NCI-H2196 treated with DMSO at 0.1 percent for 48 hours (cell line): Measurements from ENCODE around the gene KLHL28.

Source experiments
- DNase-seq: peaks from one replicate; lab custom pipeline; 2025; ENCODE audit not compliant: unreplicated experiment; lab: John Stamatoyannopoulos, UW

The KLHL28 gene

DNA sequence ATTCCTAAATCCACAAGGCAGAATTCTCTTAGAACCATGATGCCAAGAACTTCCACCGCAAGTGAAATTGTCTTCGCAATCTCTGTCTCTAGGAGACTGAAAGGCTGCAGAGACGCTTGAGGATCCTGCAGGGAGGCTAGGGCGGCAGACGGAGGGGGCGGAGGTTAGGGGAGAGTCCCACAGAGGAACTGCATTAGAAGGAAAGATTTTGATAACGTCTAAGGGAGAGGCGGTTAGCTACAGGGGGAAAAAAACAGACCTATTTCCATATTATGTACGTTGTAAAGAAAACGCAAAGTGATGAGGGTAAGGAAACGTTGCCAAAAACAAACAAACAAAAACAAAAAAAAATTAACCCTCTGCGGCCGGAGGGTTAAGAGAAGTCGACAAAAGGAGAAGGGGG lies 595 bp downstream of the KLHL28 start:
- DNase-seq: no peak

DNA sequence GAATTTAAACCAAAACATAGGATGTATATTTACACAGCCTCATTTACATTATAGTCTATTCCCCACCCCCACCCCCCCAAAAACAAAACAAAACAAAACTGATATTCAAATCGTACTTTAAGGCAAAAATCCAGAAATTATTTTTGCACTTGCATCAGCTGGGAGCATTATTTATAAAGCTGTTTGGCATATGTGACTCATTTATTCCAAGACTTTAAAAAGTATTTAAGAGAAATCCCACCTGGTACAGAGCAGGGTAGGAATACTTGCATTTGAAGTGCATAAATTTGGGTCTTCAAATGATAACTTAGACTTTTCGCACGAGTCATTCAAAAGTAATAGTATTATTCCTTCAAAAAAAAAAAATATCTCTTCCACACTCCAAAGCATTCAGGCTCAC lies 1.1 kb downstream of the KLHL28 start:
- DNase-seq: no peak

DNA sequence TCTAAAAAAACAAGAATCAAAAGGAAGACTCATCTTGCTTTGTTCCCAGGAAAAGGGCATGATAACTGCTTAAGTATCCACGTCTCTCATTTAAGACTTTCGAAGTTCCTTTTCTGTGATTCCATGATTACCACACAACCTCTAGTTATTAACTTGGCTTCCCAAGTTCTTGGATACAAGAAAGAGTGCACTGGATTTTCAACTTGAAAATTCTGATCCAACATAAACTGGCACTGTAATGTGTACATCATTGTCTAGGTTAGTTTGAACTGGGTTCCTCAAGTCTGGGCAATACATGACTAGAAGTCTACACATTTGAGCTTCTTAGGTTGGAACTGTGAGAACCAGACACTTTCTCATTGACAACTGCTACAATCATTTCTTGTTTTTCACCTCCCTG lies 1.6 kb downstream of the KLHL28 start:
- DNase-seq: no peak

DNA sequence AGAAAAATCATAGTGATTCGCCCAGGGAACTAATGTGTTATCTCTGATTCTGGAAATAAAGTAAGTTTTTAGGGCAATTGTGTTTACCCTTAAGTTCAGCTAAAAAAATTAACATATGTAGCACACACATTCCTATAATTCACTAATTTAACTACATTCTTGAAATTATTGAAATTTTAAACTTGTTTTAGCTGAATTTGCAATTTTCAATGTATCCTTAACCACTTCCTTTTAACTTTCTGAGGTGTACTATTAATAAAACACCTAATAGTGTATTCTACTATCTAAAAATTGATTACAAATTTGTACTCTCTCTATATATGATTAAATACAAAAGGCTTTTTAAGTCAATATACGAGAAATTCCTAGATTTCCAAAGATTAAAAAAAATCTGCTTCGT lies 2.2 kb downstream of the KLHL28 start:
- no peak for DNase-seq

DNA sequence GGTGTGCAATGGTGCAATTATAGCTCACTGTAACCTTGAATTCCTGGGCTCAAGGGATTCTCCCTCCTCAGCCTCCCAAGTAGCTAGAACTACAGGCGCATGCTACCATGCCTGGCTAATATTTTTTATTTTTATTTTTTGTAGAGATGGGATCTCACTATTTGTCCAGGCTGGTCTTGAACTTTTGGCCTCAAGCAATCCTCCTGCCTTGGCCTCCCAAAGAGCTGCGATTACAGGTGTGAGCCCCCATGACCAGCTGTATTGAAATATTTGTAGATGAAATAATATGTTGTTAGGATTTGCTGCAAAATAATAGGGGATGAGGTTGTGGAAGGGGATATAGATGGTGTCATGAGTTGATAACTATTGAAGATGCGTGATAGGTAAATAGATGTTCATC lies 4.9 kb downstream of the KLHL28 start:
- DNase-seq: no peak

DNA sequence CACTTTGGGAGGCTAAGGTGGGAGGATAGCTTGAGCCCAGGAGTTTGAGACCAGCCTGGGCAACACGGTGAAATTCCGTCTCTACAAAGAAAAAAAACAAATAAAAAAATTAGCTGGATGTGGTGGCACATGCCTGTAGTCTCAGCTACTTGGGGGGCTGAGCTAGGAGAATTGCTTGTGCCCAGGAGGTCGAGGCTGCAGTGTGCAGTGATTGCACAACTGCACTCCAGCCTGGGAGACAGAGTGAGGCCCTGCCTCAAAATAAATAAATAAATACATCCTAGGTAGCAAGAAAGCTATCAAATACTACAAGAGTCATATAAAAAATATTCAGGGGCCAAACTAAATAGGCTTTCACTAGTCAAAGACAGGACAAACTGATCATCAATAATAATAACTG lies 6.2 kb downstream of the KLHL28 start:
- DNase-seq: no peak

DNA sequence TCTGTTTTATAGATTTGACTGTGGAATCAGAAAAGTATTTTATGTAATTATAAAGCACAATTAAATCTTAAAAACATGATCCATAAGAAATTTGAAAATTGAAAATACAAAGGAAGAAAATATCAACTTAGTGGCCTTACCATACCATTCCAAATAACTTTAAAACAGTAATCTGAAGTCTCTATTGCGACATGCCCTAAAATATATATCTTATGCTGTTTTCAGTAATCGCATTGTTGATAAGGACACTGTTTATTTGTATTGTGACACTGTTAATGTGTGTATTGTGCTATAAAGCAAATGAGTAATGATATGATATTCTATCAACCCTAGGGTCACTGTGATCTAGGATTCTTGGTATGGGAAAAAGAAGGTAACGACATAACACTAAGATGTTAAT lies 7.0 kb downstream of the KLHL28 start:
- no peak for DNase-seq

DNA sequence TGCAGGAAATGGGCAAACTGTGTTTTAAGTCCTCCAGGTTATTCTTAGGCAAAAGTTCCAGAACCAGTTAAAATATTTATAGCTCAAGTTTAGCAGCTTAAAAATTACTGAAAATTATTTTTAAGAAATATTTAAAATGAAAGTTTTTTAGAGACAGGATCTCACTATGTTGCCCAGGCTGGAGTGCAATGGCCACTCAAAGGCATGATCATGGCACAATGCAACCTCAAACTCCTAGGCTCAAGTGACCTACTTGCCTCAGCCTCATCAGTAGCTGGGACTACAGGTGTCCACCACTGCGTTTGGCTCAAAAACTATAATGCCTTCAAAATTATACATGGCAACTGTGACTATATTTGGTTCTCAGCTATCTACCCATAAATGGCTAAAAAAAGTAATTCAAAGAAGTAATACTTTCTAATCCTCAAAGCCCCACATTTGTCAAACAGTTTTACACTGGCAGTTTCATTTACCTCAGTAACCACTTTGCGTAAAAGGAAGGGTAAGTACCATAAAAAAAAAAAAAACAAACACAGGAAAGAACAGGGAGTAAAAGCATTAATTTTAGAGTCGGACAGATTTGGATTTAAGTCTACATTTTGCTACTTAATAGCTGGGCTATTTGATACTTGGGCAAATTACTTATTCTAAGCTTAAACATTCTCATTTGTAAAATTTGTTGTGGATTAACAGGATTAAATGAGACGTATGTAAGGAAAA lies 9.2 kb downstream of the KLHL28 start:
- no peak for DNase-seq

DNA sequence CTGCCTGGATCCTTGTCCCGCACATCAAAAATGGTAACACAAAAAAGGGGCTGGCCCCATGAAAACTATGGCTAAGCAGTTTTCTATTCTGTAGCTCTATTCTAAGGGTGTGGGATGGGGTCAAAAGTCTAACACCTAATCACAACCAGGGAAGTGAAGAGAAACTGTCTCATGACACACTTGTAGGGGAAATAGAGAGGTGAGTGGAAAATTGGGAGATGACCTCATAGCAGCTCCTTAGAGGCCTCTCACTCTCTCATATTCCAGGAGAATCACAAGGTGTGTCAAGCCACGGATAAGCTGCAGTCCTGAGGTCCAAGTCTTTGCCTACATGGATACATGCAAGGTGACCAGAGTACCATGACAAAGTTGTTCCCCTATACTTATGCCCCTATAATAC lies 10.7 kb downstream of the KLHL28 start:
- no peak for DNase-seq

DNA sequence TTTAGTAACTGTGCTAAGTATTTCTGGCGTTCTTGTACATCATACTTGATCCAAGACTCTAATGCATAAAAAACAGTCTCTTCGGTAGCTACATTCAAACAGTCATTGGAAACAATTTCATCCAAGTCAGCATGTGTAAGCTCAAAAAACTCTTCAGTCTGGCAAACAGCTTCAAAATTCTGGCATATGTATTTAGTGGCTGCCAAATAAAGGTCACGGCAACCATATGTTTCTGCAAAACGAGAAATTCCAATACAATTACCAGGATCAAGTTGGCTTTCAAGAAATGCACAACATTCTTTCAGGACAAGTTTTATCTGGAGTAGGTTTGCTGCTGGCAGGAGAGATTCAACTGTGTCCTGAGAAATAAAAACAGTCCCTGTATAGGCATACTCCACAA lies 16.5 kb downstream of the KLHL28 start:
- DNase-seq: no peak

DNA sequence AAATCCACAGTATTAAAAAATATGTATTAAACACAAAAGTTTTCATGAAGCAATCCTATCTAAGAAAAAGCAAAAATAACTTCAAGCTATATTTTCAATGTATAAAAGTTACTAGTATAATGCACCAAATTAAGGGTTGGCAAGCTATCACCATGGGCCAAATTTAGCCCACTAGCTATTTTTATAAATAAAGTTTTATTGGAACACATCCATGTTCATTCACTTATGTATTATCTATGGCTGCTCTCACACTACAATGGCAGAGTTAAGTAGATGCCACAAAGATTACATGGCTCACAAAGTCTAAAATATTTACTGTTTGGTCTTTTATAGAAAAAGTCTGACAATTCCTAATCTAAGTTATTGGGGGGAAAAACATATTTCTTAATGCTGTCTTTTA lies 17.6 kb downstream of the KLHL28 start:
- DNase-seq: no peak

DNA sequence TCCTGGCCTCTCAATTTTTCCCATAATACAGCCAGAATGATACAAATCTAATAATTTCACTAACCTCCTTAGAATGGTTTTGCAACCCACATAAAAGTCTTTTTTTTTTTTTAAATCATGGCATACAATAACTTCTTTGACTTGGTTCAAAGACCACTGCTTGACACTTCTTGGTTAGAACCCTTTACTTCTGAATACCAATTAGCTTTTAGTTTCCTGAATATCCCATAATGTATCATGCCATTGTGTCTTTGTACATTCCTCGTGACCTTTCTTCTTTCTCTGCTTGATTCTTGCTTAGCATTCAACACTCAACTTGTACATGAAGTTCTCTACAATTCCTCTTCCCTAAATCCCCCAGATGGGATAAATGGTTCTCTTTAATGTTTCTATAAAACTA lies 19.3 kb downstream of the KLHL28 start:
- no peak for DNase-seq

DNA sequence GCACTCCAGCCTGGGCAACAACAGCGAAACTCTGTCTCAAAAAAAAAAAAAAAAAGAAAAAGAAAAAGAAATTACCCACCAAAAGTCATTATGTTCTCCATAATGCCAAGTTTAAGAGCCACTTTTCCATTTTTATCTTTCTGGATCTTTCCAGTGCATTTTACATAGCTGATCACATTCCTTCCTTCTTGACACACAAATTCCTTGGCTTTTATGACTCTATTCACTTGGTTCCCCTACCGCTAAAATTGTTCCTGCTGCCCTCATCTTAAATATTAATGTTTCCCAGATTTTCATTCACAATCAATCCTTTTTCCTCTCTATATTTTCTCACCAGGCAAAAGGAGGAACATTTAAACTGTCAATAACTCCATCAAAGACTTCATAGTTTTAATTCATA lies 20.2 kb downstream of the KLHL28 start:
- DNase-seq: no peak

DNA sequence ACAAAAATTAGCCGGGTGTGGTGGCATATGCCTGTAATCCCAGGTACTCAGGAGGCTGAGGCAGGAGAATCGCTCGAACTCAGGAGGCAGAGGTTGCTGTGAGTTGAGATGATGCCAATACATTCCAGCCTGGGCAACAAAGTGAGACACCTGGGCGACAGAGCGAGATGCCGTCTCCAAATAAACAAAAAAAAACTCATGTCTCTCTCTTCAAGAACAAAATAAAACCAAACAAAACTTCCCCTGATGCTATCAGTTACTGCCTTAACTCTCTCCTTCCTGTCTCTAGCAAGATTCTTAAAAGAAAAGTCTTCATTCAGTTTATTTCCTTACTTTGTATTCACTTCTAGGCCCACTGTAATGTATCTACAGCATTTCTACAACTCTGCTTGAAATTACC lies 20.8 kb downstream of the KLHL28 start:
- no peak for DNase-seq

DNA sequence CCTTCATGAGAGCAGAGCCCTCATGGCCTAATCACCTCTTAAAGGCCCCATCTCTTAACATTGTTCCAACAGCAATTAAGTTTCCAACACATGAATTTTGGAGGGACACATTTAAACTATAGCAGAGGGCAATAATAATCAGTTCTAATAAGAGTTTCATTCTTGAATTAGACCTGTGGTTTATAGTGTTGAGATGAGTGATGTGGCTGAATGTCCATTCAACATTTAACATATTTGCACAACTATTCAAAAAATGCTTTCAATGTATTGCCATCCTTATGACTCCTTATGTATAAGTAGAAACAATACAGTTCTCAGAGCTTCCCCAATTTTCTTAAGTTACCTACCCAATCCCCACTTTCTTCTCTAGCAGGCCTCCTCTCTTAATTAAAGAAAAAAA lies 21.5 kb downstream of the KLHL28 start:
- DNase-seq: no peak

DNA sequence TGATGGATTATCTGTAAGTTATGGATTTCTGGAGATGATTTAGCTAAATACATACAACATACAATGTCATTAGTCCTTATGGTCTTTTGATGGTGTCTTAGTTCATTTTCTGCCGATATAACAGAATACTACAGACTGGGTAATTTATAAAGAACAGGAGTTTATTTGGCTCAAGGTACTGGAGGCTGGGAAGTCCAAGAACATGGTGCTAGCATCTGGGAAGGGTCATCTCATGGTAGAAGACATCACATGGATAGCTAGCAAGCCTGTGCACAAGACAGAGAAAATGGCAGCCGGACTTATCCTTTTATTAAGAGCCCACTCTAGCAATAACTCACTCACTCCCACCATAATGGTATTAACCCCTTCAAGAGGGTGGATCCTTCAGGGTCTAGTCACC lies 24.2 kb downstream of the KLHL28 start:
- no peak for DNase-seq

DNA sequence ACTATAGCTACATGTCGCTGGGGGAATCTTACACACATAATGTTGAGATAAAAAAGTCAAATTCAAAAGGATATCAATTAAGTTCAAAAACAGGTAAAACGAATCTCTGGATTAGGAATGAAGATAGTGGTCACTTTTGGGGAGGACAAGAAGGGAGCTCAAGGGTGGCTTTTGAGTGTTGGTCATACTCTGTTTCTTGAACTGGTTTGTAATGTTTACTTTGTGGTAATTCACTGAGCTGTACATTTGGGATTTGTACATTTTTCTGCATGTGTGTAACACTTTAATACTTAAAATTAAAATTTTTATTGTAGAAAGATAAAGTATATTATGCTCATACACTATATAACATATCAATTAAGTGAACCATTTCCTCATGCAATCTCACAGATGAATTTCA lies 26.6 kb downstream of the KLHL28 start:
- DNase-seq: no peak

DNA sequence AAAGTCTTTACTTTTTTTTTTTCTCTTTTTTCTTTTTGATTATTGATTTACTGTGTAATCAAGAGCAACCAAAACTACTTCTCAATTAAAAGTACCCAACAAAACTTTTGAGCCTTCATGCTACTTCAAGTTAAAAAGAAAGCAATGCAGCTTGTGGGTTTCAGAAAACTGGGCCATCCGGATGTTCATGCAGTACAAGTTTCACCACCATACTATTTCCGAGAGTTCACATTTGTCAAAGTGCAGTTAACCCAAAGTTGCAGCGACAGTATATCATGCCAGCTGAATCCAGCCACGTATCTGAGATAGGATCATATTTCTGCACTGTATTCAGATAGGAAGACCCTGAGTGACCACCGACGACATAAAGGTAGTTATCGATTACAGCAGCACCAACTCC lies 33.0 kb downstream of the KLHL28 start:
- no peak for DNase-seq

DNA sequence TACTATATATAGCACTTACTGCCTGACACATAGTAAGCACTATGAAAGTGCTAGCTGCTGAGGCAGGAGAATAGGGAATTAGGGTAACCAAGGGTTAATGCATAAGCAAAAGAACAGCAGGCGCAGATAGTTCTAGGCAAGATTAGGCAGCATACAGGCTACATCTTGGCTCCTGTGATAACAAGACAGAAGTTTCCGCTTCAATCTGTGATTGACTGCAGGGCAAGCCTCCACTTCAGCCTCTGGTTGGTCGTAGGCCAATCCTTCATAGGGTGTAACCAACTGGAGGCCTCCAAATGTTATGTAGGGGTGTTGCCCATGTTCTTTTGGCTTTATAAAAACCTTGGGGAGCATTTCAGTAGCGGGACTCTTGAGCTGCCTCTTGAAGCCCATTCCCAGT lies 46.9 kb downstream of the KLHL28 start:
- DNase-seq: no peak

DNA sequence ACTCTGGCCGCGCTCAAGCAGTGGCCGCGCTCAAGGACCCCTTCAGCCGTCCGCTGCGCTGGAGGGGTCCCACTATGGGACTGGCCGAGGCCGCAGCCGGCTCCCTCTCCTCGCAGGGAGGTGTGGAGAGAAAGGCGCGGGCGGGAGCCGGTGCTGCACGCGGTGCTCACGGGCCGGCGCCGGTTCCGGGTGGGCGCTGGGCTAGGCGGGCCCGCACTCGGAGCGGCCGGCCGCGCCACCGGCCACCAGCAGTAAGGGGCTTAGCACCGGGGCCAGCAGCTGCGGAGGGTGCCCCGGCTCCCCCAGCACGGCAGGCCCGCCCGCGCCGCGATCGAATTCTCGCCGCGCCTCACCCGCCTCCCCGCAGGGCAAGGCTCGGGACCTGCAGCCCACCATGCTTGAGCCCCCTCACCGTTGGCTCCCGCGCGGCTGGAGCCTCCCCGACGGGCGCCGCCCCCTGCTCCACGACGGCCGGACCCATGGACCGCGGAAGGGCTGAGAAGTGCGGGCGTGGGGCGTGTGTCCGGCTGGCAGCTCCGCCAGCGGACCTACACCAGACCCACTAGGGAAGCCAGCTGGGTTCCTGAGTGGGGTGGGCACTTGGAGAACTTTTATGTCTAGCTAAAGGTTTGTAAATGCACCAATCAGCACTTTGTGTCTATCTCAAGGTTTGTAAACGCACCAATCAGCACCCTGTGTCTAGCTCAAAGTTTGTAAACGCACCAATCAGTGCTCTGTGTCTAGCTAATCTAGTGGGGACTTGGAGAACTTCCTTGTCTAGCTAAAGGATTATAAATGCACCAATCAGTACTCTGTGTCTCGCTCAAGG lies 49.5 kb downstream of the KLHL28 start:
- DNase-seq: no peak

DNA sequence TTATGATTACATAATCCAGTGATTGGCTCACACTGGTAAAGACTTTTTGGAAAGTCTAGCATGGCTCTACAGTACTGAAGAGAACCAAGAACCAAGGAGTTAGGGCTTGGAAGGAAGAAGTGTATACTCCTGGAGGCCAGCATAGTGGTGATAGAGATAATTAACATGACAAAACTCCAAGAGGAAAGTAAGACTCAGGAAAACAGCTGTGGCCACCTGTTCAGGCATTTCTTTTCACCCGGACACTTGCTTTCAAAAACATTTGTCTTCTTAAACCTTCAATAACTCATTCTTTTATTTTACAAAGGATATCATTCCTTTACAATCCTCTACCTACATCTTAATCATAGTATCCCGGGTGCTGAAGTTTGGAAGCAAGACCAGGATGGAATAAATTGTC lies 50.9 kb downstream of the KLHL28 start:
- no peak for DNase-seq

DNA sequence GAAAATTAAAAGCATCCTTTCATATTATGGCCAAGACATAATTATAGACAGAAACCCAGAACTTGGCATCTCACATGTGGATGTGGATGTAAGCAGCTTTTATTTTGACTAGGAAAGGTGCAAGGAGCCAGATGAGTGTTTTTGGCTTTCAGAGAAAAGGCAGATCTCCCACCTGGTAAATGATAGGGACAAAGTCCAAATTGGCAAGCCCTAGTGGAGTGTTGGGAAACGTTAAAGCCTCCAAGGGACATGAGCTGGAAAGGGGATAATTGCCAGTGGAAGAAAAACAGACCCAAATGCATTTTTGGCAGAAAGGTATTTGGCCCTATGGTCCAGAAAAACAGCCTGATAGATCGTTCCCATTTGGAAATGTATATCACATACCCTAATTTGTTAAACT lies 60.1 kb downstream of the KLHL28 start:
- DNase-seq: no peak

DNA sequence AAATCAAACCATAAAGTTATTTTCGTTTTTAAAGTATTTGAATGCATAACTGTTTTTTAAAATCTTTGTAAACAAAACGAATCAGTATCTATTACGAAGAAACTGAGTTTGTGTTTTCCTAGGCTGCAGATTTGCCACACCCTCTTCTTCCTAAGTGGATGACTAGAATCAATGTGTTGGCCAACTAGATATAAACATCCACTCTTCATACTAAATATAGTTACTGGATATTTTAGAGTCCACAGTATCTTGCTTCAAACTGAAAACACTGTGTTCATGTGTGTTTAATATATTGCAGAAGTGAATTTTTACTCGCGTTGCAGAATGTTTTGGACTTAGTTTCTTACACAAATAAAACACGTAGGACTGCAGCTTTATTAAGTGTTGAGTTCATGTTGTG lies 63.2 kb downstream of the KLHL28 start:
- DNase-seq: no peak
